NB4 (cell line): Measurements from ENCODE around the gene SKAP2.

ENCODE experiments used
- DNase-seq: peaks from one replicate; pipeline ENCODE4 v3.0.0; 2010; ENCODE audit warnings: low read depth
- H3K4me3 ChIP-seq: one replicate; pipeline ENCODE4 v1.5.1; 2011; ENCODE audit warnings: mild to moderate bottlenecking, low read depth, low read length, moderate library complexity
- CTCF ChIP-seq: IDR thresholded peaks from one replicate; pipeline ENCODE4 v1.5.1; 2012; ENCODE audit warnings: low read depth, low read length
- MAX ChIP-seq: IDR thresholded peaks from 2 replicates; pipeline ENCODE4 v1.6.1; 2011; ENCODE audit warnings: low read depth, low read length
- MYC ChIP-seq: IDR thresholded peaks from 2 replicates; pipeline ENCODE4 v1.6.1; 2011; ENCODE audit warnings: low read depth, low read length
- POLR2A ChIP-seq: IDR thresholded peaks from 2 replicates; pipeline ENCODE4 v1.6.1; 2011; ENCODE audit warnings: mild to moderate bottlenecking; ENCODE audit not compliant: insufficient read length; ENCODE audit errors: extremely low read depth

Gene SKAP2

GRCh38 chr7:26625286-26625685 lies 239.1 kb downstream of the SKAP2 start:
- no peak for TF ChIP-seq MAX
- no peak for TF ChIP-seq MYC
- TF ChIP-seq POLR2A, result no peak
- no peak for TF ChIP-seq CTCF
- no peak overlapping the region for H3K4me3 ChIP-seq
- no peak for DNase-seq

- H3K4me3 ChIP-seq, result no peak overlapping the region
- TF ChIP-seq CTCF (no peak), MAX (no peak)
- DNase-seq, result no peak
Observed at GRCh38 chr7:26624839-26625238, 239.6 kb downstream of the SKAP2 start.

- TF ChIP-seq POLR2A, result no peak
- no peak for TF ChIP-seq CTCF
- no peak for TF ChIP-seq MYC
- TF ChIP-seq MAX, result no peak
- no peak overlapping the region for H3K4me3 ChIP-seq
- no peak for DNase-seq
Observed at GRCh38 chr7:26624431-26624830, 240.0 kb downstream of the SKAP2 start.

GRCh38 chr7:26620352-26620751 lies 244.0 kb downstream of the SKAP2 start:
- no peak overlapping the region for H3K4me3 ChIP-seq
- DNase-seq, result peak; percentile 51
- TF ChIP-seq POLR2A (no peak), MYC (no peak), CTCF (no peak), MAX (no peak)

GRCh38 chr7:26619348-26619984 lies 244.9 kb downstream of the SKAP2 start:
- DNase-seq, result no peak

More at GRCh38 chr7:26619348-26619984, 244.9 kb downstream of the SKAP2 start:
- TF ChIP-seq POLR2A (no peak), CTCF (no peak), MAX (no peak), MYC (no peak)
- H3K4me3 ChIP-seq, result no peak overlapping the region
